Suprapubic skin (tissue), 4 donors: ENCODE results near the gene OR10Z1. TPM values are rescaled to one million over a fixed set of nuclear protein-coding genes. Genes with fewer than 3 reads are reported as not detected.

ENCODE experiments used
- DNase-seq, 2 donors: peaks; one replicate each; pipeline ENCODE4 v3.0.0-alpha.2; 2019; ENCODE audit warnings: low spot score in 2 of 2
- H3K27ac ChIP-seq: fragments of 200-600 bp; sonication (generic); one replicate; pipeline ENCODE4 v1.5.1; 2019
- H3K27me3 ChIP-seq: fragments of 200-600 bp; sonication (generic); one replicate; pipeline ENCODE4 v1.5.1; 2019
- H3K36me3 ChIP-seq: fragments of 200-600 bp; sonication (generic); one replicate; pipeline ENCODE4 v1.5.1; 2019
- H3K4me1 ChIP-seq: fragments of 200-600 bp; sonication (generic); one replicate; pipeline ENCODE4 v1.5.1; 2019
- H3K4me3 ChIP-seq: fragments of 200-600 bp; sonication (generic); one replicate; pipeline ENCODE4 v1.5.1; 2019; ENCODE audit warnings: mild to moderate bottlenecking
- H3K9me3 ChIP-seq: fragments of 200-600 bp; sonication (generic); one replicate; pipeline ENCODE4 v1.5.1; 2019
- CTCF ChIP-seq, 2 donors: fragments of 200-600 bp in 1 of 2; fragments of 450-650 bp in 1 of 2; sonication (generic) in 1 of 2; IDR thresholded peaks; one replicate each; pipeline ENCODE4 v1.5.1; 2016 to 2019; ENCODE audit warnings: antibody characterized with exemption in 2 of 2, mild to moderate bottlenecking in 1 of 2, moderate library complexity in 1 of 2
- EP300 ChIP-seq: sonication (generic); formaldehyde crosslinking; IDR thresholded peaks from one replicate; pipeline ENCODE4 v1.6.1; 2017; ENCODE audit warnings: antibody characterized with exemption
- POLR2A ChIP-seq, 2 donors: fragments of 450-650 bp; IDR thresholded peaks; one replicate each; pipeline ENCODE4 v1.6.1; 2017; ENCODE audit warnings: antibody characterized with exemption in 2 of 2, mild to moderate bottlenecking in 2 of 2, moderate library complexity in 2 of 2
- POLR2AphosphoS5 ChIP-seq, 3 donors: sonication (generic); formaldehyde crosslinking; IDR thresholded peaks; one replicate each; pipeline ENCODE4 v1.6.1; 2017; ENCODE audit warnings: antibody characterized with exemption in 3 of 3
- WGBS: methylation state at CpG from one replicate; pipeline ENCODE4 v1.1.5; 2018; 5-methylcytosine and 5-hydroxymethylcytosine counted together
- total RNA-seq, 4 donors: library from RNA; depleted of rRNA; stranded (reverse); fragments of >200 nt; gene quantifications; one replicate each; pipeline ENCODE4 v1.1.0, GENCODE V29; 2016

The OR10Z1 gene
- not detected for total RNA-seq

- whole genome bisulfite sequencing: 83% methylated on average over 1 of the region's 1 CpG
Measured at GRCh38 chr1:158604968-158605367, at the start of gene OR10Z1. TSS of gene OR10Z1 (plus strand) at chr1:158605268. CDS start at chr1:158606439, 1,171 bp downstream.

GRCh38 chr1:158559696-158560095 is 45.4 kb upstream of the OR10Z1 start:
- no peak for DNase-seq
- H3K9me3 ChIP-seq: no peaks in the 10 kb centered on the region
- H3K36me3 ChIP-seq: no peaks in the 10 kb centered on the region
- no peak overlapping the region for H3K27ac ChIP-seq
- H3K27me3 ChIP-seq: no peaks in the 10 kb centered on the region
- WGBS: 63% methylated on average over 1 of the region's 1 CpG
- TF ChIP-seq CTCF (IDR thresholded peaks at IDR 0.05) (no peak), POLR2AphosphoS5 (IDR thresholded peaks at IDR 0.05) (no peak), EP300 (no peak), POLR2A (IDR thresholded peaks at IDR 0.05) (no peak)
- no peaks in the 10 kb centered on the region for H3K4me1 ChIP-seq
- no peak overlapping the region for H3K4me3 ChIP-seq

More at GRCh38 chr1:158604968-158605367, at the start of gene OR10Z1:
- no peaks in the 10 kb centered on the region for H3K9me3 ChIP-seq
- H3K36me3 ChIP-seq: no peaks in the 10 kb centered on the region
- no peaks in the 10 kb centered on the region for H3K27me3 ChIP-seq
- H3K4me1 ChIP-seq: no peaks in the 10 kb centered on the region
- no peak within 1 kb of the TSS for H3K27ac ChIP-seq
- no peak within 1 kb of the TSS for H3K4me3 ChIP-seq
- TF ChIP-seq EP300: no peak
- TF ChIP-seq POLR2AphosphoS5 (IDR thresholded peaks at IDR 0.05): no peak
- TF ChIP-seq CTCF (IDR thresholded peaks at IDR 0.05): no peak
- no peak for TF ChIP-seq POLR2A (IDR thresholded peaks at IDR 0.05)
- no peak for DNase-seq

- no peaks in the 10 kb centered on the region for H3K36me3 ChIP-seq
- WGBS: 55% methylated on average over 2 of the region's 2 CpGs
- no peaks in the 10 kb centered on the region for H3K9me3 ChIP-seq
- H3K27ac ChIP-seq: no peak overlapping the region
- no peak overlapping the region for H3K4me3 ChIP-seq
- H3K4me1 ChIP-seq: no peaks in the 10 kb centered on the region
- TF ChIP-seq POLR2A (IDR thresholded peaks at IDR 0.05) (no peak), POLR2AphosphoS5 (IDR thresholded peaks at IDR 0.05) (no peak), EP300 (no peak), CTCF (IDR thresholded peaks at IDR 0.05) (no peak)
- no peak for DNase-seq
- no peaks in the 10 kb centered on the region for H3K27me3 ChIP-seq
Measured at GRCh38 chr1:158563853-158564252, 41.2 kb upstream of the OR10Z1 start.

GRCh38 chr1:158564608-158565007 is 40.5 kb upstream of the OR10Z1 start:
- TF ChIP-seq EP300 (no peak), POLR2A (IDR thresholded peaks at IDR 0.05) (no peak), CTCF (IDR thresholded peaks at IDR 0.05) (no peak), POLR2AphosphoS5 (IDR thresholded peaks at IDR 0.05) (no peak)
- Histone ChIP-seq H3K27me3 (no peaks in the 10 kb centered on the region), H3K4me1 (no peaks in the 10 kb centered on the region), H3K27ac (no peak overlapping the region), H3K36me3 (no peaks in the 10 kb centered on the region), H3K9me3 (no peaks in the 10 kb centered on the region), H3K4me3 (no peak overlapping the region)
- 54% methylated on average over 2 of the region's 2 CpGs for WGBS
- no peak for DNase-seq

- Histone ChIP-seq H3K4me1 (no peaks in the 10 kb centered on the region), H3K27me3 (no peaks in the 10 kb centered on the region), H3K4me3 (no peak within 1 kb of the TSS), H3K9me3 (no peaks in the 10 kb centered on the region), H3K36me3 (no peaks in the 10 kb centered on the region), H3K27ac (no peak within 1 kb of the TSS)
- no peak for DNase-seq
- TF ChIP-seq EP300 (no peak), POLR2A (IDR thresholded peaks at IDR 0.05) (no peak), CTCF (IDR thresholded peaks at IDR 0.05) (no peak), POLR2AphosphoS5 (IDR thresholded peaks at IDR 0.05) (no peak)
- 77% methylated on average over 3 of the region's 3 CpGs for WGBS
Measured at GRCh38 chr1:158570480-158570879, 34.6 kb upstream of the OR10Z1 start, which contains the start of gene OR6P1. TSS of gene OR6P1 (minus strand) at chr1:158570580. CDS start at chr1:158563604, 6,976 bp downstream.
